Measurements from ENCODE around the gene MAPKAPK3. TPM values are rescaled to one million over a fixed set of nuclear protein-coding genes. Genes with fewer than 3 reads are reported as not detected.

Gene MAPKAPK3
- total RNA-seq, 1 donor from 2014 or later: 38.1 TPM

DNA sequence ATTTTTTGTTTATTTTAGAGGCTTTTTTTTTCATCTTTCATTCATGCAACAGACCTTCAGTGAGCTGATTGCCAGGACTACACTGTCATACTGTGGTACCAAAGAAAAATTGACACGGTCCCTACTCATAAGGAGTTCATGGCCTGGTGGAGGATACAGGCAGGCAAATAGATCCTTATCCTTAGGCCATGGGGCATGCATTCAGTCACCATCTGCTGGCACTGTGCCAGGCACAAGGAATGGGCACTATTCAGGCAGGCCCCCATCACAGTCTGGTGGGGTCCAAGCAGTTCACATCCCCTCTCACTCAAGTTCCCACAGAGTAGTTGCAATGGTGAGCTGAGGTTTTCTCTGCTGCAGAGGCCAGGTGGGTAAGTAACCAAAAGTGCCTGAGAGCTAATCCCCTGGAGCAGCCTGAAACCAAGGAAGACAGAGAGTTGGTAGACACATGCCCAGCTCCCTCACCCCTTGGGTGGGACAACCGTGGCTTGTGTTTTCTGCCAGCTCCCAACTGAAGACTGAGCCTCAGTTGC lies 22.6 kb upstream of the MAPKAPK3 start:
- Histone ChIP-seq H3K36me3 (no peaks in the 10 kb centered on the region), H3K4me3 (no peak overlapping the region), H3K27me3 (no peaks in the 10 kb centered on the region), H3K27ac (no peak overlapping the region), H3K4me1 (peaks cover 25% of the 10 kb centered on the region), H3K9me3 (no peaks in the 10 kb centered on the region)
- no peak for DNase-seq (ENCODE audit: extremely low spot score in 2 of 2)
- intact Hi-C loops (cut with DNase I): no loop called here
- TF ChIP-seq, protein P1, sequence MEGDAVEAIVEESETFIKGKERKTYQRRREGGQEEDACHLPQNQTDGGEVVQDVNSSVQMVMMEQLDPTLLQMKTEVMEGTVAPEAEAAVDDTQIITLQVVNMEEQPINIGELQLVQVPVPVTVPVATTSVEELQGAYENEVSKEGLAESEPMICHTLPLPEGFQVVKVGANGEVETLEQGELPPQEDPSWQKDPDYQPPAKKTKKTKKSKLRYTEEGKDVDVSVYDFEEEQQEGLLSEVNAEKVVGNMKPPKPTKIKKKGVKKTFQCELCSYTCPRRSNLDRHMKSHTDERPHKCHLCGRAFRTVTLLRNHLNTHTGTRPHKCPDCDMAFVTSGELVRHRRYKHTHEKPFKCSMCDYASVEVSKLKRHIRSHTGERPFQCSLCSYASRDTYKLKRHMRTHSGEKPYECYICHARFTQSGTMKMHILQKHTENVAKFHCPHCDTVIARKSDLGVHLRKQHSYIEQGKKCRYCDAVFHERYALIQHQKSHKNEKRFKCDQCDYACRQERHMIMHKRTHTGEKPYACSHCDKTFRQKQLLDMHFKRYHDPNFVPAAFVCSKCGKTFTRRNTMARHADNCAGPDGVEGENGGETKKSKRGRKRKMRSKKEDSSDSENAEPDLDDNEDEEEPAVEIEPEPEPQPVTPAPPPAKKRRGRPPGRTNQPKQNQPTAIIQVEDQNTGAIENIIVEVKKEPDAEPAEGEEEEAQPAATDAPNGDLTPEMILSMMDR (IDR thresholded peaks at IDR 0.05): no peak
- TF ChIP-seq POLR2A (IDR thresholded peaks at IDR 0.05): no peak

DNA sequence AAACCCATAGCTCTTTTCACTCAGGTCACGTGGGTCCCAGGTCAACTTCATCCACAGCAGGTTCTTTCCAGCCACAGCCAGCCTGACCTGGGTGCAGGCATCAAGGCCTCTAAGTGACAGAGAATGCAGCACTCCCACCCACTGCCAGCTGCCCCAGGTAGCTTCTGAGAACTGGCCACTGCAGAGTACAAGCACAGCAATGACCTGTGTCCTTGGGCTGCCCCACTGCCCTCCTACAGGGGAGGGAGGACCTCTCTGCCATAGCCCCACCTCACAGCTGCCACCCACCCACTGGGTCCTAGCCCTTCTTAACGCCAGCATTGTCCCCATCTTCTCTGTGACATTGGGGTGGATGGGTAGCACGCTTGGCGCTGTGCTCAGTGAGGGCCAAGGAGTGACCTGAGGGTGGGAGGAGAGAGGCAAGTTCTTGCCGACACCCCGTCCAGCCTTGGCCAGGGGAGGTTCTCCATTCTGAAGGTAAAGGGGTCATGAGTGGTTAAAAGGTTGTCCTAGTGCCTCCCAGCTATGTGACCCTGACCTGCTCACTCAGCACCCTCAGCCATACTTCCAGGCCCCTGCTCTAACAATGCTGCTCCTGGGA lies 17.7 kb upstream of the MAPKAPK3 start:
- Histone ChIP-seq H3K4me3 (no peak overlapping the region), H3K4me1 (peaks cover 52% of the 10 kb centered on the region), H3K36me3 (no peaks in the 10 kb centered on the region), H3K27ac (peak overlapping the region; percentile 98), H3K27me3 (no peaks in the 10 kb centered on the region), H3K9me3 (no peaks in the 10 kb centered on the region)
- no peak for DNase-seq (ENCODE audit: extremely low spot score in 2 of 2)
- intact Hi-C loops (cut with DNase I): no loop called here
- TF ChIP-seq, protein P1 (IDR thresholded peaks at IDR 0.05): no peak
- TF ChIP-seq POLR2AphosphoS5 (IDR thresholded peaks at IDR 0.05; ENCODE audit: insufficient read depth in 1 of 2, low read depth in 1 of 2) (no peak), POLR2A (IDR thresholded peaks at IDR 0.05) (no peak)

DNA sequence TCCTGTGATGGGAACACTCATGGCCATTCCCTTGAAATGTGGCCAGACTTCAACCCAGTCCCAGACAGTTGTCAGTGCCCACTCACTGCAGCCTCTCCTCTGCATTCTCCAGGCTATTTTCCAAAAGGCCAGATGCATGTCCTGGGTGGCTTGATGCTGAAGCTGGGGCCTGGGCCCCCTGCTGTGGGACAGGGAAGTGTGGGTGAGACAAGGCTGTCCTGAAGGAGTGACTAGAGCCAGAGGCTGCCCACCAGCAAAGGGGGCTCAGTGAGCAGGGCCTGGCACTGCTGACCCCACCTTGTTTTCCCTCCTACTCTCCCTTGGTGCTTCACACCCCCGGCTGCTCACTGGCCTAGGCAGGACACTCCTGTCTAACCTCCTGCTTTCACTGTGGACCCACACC lies 17.2 kb upstream of the MAPKAPK3 start:
- DNase-seq (ENCODE audit: extremely low spot score in 2 of 2): no peak
- TF ChIP-seq, protein P1 (IDR thresholded peaks at IDR 0.05): no peak
- intact Hi-C loops (cut with DNase I): no loop called here
- no peaks in the 10 kb centered on the region for H3K27me3 ChIP-seq
- H3K27ac ChIP-seq: peak overlapping the region; percentile 98
- no peaks in the 10 kb centered on the region for H3K9me3 ChIP-seq
- H3K4me1 ChIP-seq: peaks cover 57% of the 10 kb centered on the region
- H3K4me3 ChIP-seq: no peak overlapping the region
- H3K36me3 ChIP-seq: no peaks in the 10 kb centered on the region

DNA sequence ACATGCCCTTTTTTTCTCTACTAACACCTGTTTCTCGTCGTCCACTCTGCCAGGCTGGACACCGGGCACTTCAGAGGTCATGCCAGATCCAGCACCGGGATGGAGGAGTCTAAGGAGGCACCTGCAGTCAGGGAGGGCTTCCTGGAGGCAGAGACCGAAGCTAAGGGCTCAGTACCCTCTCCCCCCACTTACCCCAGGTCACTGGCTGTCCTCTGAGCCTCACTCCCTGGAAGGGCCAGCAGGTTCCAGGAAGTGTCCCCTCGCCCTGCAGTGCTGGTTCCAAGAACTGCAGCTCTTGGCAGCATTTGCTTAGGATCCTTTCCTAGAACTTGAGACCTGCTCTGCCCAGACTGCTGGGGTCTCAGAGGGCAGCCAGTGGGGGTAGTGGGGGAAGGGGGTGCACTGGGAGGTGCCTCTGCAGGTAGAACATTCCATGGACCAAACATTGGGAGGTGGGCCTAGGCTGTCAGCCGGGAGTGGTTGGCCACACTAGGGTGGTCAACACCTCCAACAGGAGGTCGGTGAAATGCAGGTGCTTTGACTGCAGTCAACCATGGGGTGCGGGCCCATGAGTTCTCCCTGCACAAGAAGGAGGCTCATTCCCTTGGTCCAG lies 16.7 kb upstream of the MAPKAPK3 start:
- Histone ChIP-seq H3K4me1 (peaks cover 62% of the 10 kb centered on the region), H3K9me3 (no peaks in the 10 kb centered on the region), H3K27me3 (no peaks in the 10 kb centered on the region), H3K36me3 (no peaks in the 10 kb centered on the region), H3K27ac (peak overlapping the region; percentile 98), H3K4me3 (no peak overlapping the region)
- intact Hi-C loops (cut with DNase I): no loop called here
- no peak for DNase-seq (ENCODE audit: extremely low spot score in 2 of 2)
- TF ChIP-seq POLR2AphosphoS5 (IDR thresholded peaks at IDR 0.05; ENCODE audit: insufficient read depth in 1 of 2, low read depth in 1 of 2) (no peak), POLR2A (IDR thresholded peaks at IDR 0.05) (no peak)
- TF ChIP-seq, protein P1 (IDR thresholded peaks at IDR 0.05): no peak

Data from vagina (tissue), 2 donors.